SK-MEL-5 (cell line): ENCODE data around the gene AICDA. TPM values are rescaled to one million over a fixed set of nuclear protein-coding genes. Genes with fewer than 3 reads are reported as not detected.
"Not testable (repeated sequence)": the region's sequence is repeated elsewhere in the genome, so short reads cannot be mapped to it uniquely, and the experiment has no call there.

Experiments
- DNase-seq: peaks from one replicate; pipeline ENCODE4 v3.0.0-alpha.2; 2016; ENCODE audit warnings: low read depth, low spot score
- in situ Hi-C: cut with HindIII; loops from 2 replicates; pipeline ENCODE4 v1.10.0; 2016; ENCODE audit warnings: low sequenced_read_pairs, high pct_unique_total_duplicates, low pct_unique_long_range_greater_than_20kb
- small RNA-seq, 2 experiments: library from RNA; depleted of rRNA; stranded (forward); fragments of <200 nt; gene quantifications; one replicate each; pipeline ENCODE3, GENCODE V24; 2014
- total RNA-seq: library from RNA; depleted of rRNA; stranded (reverse); fragments of >200 nt; shearing (Covaris generic); gene quantifications from 2 replicates; pipeline ENCODE4 v1.2.3, GENCODE V29; 2014; rRNA removed

The AICDA gene
- total RNA-seq, 1 experiment from 2014 or later = 1.1 TPM

- in situ Hi-C loops = no loop called here
- DNase-seq = no peak
These were observed 40.2 kb downstream of the AICDA start for GRCh38 chr12:8572507-8572906.

DNA sequence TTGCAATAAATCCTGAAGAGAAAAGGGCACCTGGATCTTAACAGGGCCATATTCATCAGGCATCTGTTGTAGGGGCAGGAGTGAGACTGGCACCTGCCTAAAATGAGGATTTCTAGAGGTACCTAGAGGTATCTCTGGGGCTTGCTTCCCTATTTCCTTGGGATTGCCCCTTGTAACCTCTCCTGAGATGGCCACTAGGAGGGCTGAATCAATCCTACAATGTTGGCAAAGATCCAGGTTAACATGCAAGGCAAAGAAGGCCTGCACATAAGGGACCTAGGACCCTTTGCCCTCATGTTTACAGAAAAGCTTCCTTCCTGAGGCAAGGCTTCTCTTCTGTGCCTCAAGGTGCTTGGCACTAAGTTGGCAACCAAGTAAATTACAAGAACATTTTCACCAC, 46.1 kb downstream of the AICDA start:
- DNase-seq = no peak
- in situ Hi-C loops = no loop called here

- DNase-seq, in situ Hi-C loops: not testable (repeated sequence)
These were observed 46.6 kb downstream of the AICDA start for GRCh38 chr12:8566052-8566451.

DNA sequence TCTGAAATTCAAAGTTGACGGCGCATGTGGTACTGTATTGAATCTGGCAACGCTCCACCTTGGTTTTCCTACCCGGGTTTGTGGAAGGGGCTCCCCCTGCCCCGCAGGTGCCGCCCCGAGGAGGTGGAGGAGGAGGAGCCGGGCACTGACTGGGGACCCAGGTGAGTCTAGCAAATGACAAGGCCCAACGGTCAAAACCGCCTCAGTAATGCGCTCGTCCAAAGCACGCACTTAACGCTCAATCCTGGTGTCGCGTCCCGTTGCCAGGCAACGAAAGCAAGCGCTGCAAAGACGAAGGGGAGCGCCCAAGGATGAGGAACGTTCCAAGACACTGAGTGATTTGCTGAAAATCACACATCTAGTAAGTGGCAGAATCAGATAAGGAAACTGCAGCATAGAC, 48.0 kb downstream of the AICDA start:
- in situ Hi-C loops = no loop called here

DNA sequence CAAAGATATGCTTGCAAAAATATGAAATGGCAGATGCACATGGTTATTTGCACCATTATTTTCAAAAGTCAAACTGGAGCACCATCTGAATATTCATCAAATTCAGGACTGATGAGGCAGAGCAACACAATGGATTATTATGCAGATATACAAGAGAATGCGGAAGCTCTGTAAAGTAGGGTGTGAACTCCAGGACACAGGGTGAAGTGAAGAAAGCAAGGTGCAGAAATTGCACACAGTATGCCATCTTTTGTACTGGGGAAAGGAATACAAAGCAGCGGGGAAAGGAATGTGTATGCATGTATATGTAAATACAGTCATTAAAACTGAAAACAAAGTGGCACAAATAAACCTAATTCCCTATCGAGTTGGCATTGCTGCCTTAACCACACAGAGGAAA, 49.3 kb downstream of the AICDA start:
- no peak for DNase-seq
- in situ Hi-C loops = no loop called here

More for the DNA sequence above, 48.0 kb downstream of the AICDA start:
- DNase-seq = no peak

DNA sequence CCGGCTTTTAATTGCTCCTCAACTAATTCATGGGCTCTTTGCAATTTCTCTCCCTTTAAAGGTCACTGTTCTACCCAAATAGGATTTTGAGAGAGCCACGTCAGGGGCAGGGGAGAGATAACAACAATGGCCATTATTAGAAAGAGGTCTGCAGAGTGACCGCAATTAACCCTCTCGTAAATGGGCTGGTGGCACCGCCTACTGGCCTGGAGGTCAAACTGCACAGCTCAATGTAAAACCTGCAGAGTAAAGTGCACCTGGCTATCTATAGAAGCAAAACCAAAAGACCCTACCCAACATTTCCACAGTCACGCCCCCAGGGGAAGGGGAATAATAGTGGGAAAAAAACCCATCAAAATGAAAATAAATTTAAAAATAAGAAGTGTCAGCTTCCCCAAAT, 50.3 kb downstream of the AICDA start:
- DNase-seq = no peak
- in situ Hi-C loops = no loop called here

GRCh38 chr12:8561011-8561410, 51.6 kb downstream of the AICDA start:
- in situ Hi-C loops = no loop called here

DNA sequence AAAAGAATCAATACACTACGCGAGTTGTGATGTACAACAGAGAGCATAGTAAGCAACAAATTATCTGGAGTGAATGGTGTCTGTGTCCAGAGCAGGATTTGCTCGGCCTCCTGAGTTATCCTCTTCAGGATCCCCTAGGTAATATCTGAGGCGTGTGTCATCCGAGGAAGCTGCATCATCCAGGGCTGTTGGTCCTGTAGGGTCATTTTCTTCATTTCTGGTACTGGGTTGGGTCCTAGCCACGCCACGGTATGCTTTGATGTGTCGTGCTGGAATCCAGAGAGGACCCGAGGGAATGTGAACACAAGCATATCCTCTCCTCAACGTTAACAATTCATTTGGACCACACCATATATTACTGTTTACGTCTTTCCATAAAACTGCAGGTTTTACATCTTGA, 53.0 kb downstream of the AICDA start:
- DNase-seq = no peak
- in situ Hi-C loops = no loop called here

More at GRCh38 chr12:8561011-8561410, 51.6 kb downstream of the AICDA start:
- no peak for DNase-seq

DNA sequence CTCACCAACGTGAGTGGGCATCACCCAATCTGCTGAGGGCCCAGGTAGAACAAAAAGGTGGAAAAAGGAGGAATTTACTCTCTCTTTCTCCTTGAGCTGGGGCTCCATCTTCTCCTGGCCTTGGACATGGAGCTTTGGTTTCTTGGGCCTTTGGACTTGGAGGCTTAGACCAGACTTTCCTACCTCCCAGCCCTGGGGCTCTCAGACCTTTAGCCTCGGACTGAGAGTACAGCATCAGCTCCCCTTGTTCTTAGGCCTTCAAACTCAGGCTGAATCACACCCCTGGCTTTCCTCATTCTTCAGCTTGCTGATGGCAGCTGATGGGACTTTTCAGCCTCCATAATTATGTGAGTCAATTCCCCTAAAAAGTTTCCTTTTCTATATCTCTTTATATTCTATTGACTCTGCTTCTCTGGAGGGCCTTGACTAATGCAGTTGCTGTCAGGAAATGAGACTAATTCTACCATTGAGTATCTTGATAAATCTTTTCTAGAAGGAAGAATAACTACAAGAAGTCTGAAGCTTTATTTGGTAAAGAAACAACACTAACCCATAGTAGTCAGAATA, 56.0 kb downstream of the AICDA start:
- in situ Hi-C loops = no loop called here

DNA sequence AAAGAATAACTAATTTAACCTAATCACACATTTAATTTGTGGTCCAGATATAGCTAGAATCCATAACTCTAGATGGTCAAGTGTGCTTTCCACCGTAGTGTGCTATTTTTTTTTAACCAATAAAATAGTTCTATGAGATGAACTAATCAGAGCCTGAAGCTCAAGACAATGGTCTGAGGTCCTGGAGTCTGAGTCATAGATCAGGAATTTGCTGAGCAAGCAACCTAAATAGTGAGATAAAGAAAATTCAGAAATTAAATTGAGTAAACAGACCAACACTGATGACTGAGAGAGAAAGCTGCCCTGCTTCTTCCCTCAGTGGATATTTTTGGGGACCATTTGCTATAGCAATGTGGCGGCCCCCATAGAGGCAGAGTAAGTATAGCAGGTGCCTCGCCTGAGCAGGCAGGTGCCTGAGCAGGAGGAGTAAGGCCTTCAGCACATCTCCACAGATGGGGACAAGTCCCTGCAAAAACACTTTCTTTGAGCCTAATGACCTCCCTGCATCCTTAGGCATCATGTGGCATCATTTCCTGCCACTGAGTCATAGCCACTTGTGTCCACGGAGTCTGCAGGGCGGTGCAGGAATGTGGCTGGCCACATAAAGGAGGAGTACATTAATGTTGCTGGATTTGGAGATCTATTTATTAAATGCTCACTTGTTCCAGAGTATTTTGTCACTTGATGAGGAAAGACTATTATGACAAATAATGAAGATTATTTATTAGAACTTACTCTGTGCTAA, 58.0 kb downstream of the AICDA start:
- DNase-seq = no peak
- in situ Hi-C loops = no loop called here

More for the DNA sequence above, 56.0 kb downstream of the AICDA start:
- DNase-seq = no peak

GRCh38 chr12:8553088-8553627, 59.5 kb downstream of the AICDA start:
- no peak for DNase-seq
- in situ Hi-C loops = no loop called here

Small RNA genes within 50 kb of the gene (small RNA-seq; reads per million reads assigned to genes)
- gene RF00019 (0 reads per million in 2 experiments), gene RF00564 (0 reads per million in 2 experiments)

Other genes starting within 250 kb of the AICDA start
- 0.29 TPM in 1 of 2 replicates, not detected in the other for gene CLEC6A, start 156.9 kb downstream of the AICDA start, total RNA-seq
- not detected in 2 replicates for gene CLEC4D, start 99.4 kb downstream of the AICDA start, total RNA-seq
- not detected in 2 replicates for gene CLEC4E, start 72.0 kb downstream of the AICDA start, total RNA-seq
- gene MFAP5, start 50.0 kb upstream of the AICDA start, total RNA-seq = not detected in 2 replicates
- 29.2 and 33.3 TPM in 2 replicates for gene RIMKLB, start 85.1 kb upstream of the AICDA start, total RNA-seq
- 0.32 TPM in 2 replicates for gene A2ML1, start 209.8 kb upstream of the AICDA start, total RNA-seq